NCI-H226 (cell line): Measurements from ENCODE around the gene ENPP7.
"Not testable (repeated sequence)": the region's sequence is repeated elsewhere in the genome, so short reads cannot be mapped to it uniquely, and the experiment has no call there.

ENCODE experiments used
- DNase-seq: peaks from one replicate; pipeline ENCODE4 v3.0.0-alpha.2; 2015

The ENPP7 gene

GRCh38 chr17:79749958-79750357 is 19.2 kb downstream of the ENPP7 start:
- no peak for DNase-seq

GRCh38 chr17:79750650-79751545 is 20.2 kb downstream of the ENPP7 start:
- no peak for DNase-seq

GRCh38 chr17:79752175-79752574 is 21.4 kb downstream of the ENPP7 start:
- DNase-seq = no peak

- DNase-seq = no peak
Observed at GRCh38 chr17:79754370-79754769, 23.6 kb downstream of the ENPP7 start.

GRCh38 chr17:79754903-79755302 is 24.2 kb downstream of the ENPP7 start:
- not testable (repeated sequence) for DNase-seq

- no peak for DNase-seq
Observed at GRCh38 chr17:79755591-79755990, 24.8 kb downstream of the ENPP7 start.

- no peak for DNase-seq
Observed at GRCh38 chr17:79757140-79757745, 26.5 kb downstream of the ENPP7 start.

GRCh38 chr17:79758271-79758670 is 27.5 kb downstream of the ENPP7 start:
- DNase-seq = no peak

- no peak for DNase-seq
Observed at GRCh38 chr17:79760197-79760906, 29.6 kb downstream of the ENPP7 start.

GRCh38 chr17:79761894-79762589 is 31.3 kb downstream of the ENPP7 start:
- DNase-seq = no peak

GRCh38 chr17:79765708-79766107 is 35.0 kb downstream of the ENPP7 start:
- no peak for DNase-seq

GRCh38 chr17:79769570-79770506 is 39.1 kb downstream of the ENPP7 start:
- DNase-seq = no peak

GRCh38 chr17:79771276-79771675 is 40.5 kb downstream of the ENPP7 start:
- no peak for DNase-seq

- not testable (repeated sequence) for DNase-seq
Observed at GRCh38 chr17:79772726-79773125, 42.0 kb downstream of the ENPP7 start.

- no peak for DNase-seq
Observed at GRCh38 chr17:79774561-79774975, 43.8 kb downstream of the ENPP7 start.

GRCh38 chr17:79775632-79776031 is 44.9 kb downstream of the ENPP7 start:
- DNase-seq = no peak

GRCh38 chr17:79776376-79777119 is 45.8 kb downstream of the ENPP7 start:
- DNase-seq = no peak

GRCh38 chr17:79777120-79777893 is 46.6 kb downstream of the ENPP7 start:
- DNase-seq = peak; percentile 44

GRCh38 chr17:79777894-79778503 is 47.3 kb downstream of the ENPP7 start, which contains the start of gene CBX2:
Gene CBX2, plus strand, starts transcription at chr17:79778148. Its CDS starts 88 bp downstream, at chr17:79778236.
- DNase-seq = peak; percentile 31
